ENCODE results near the gene CCL1. TPM values are rescaled to one million over a fixed set of nuclear protein-coding genes. Genes with fewer than 3 reads are reported as not detected.

CCL1 gene
- total and polyA plus RNA-seq, 2 donors from 2014 or later: not detected

- intact Hi-C loops (cut with DNase I): no loop called here
- no peak overlapping the region for H3K4me3 ChIP-seq (ENCODE audit: low read length in 3 of 3)
- H3K9ac ChIP-seq (ENCODE audit: low read length in 3 of 3): no peak overlapping the region
- H3K27me3 ChIP-seq (ENCODE audit: control insufficient read depth, insufficient read depth, low read length): no peaks in the 10 kb centered on the region
- no peak for FAIRE-seq
- H3K9me3 ChIP-seq (ENCODE audit: control insufficient read depth in 2 of 3, insufficient read depth in 1 of 3, low read length in 3 of 3): no peaks in the 10 kb centered on the region
- TF ChIP-seq, protein P1, sequence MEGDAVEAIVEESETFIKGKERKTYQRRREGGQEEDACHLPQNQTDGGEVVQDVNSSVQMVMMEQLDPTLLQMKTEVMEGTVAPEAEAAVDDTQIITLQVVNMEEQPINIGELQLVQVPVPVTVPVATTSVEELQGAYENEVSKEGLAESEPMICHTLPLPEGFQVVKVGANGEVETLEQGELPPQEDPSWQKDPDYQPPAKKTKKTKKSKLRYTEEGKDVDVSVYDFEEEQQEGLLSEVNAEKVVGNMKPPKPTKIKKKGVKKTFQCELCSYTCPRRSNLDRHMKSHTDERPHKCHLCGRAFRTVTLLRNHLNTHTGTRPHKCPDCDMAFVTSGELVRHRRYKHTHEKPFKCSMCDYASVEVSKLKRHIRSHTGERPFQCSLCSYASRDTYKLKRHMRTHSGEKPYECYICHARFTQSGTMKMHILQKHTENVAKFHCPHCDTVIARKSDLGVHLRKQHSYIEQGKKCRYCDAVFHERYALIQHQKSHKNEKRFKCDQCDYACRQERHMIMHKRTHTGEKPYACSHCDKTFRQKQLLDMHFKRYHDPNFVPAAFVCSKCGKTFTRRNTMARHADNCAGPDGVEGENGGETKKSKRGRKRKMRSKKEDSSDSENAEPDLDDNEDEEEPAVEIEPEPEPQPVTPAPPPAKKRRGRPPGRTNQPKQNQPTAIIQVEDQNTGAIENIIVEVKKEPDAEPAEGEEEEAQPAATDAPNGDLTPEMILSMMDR (IDR thresholded peaks at IDR 0.05; ENCODE audit: borderline replicate concordance, extremely low read depth, insufficient read depth): no peak
- no peak overlapping the region for H3K27ac ChIP-seq (ENCODE audit: low read depth in 2 of 2, low read length in 2 of 2)
- no peaks in the 10 kb centered on the region for H3K36me3 ChIP-seq (ENCODE audit: control insufficient read depth in 2 of 3, insufficient read depth in 3 of 3, low read length in 3 of 3)
- peaks cover 0 to 2% (median 0%) of the 10 kb centered on the region in 3 donors for H3K4me1 ChIP-seq (ENCODE audit: control insufficient read depth in 2 of 3, insufficient read depth in 2 of 3, low read depth in 1 of 3, low read length in 3 of 3)
- no peak for DNase-seq
Observed at GRCh38 chr17:34384271-34384670, 21.2 kb upstream of the CCL1 start.

GRCh38 chr17:34383216-34383615, 20.2 kb upstream of the CCL1 start:
- FAIRE-seq: no peak
- TF ChIP-seq, protein P1 (IDR thresholded peaks at IDR 0.05; ENCODE audit: borderline replicate concordance, extremely low read depth, insufficient read depth): no peak
- no peak overlapping the region for H3K27ac ChIP-seq (ENCODE audit: low read depth in 2 of 2, low read length in 2 of 2)
- H3K9ac ChIP-seq (ENCODE audit: low read length in 3 of 3): no peak overlapping the region
- intact Hi-C loops (cut with DNase I): no loop called here
- H3K4me1 ChIP-seq (ENCODE audit: control insufficient read depth in 2 of 3, insufficient read depth in 2 of 3, low read depth in 1 of 3, low read length in 3 of 3): peaks cover 0 to 2% (median 0%) of the 10 kb centered on the region in 3 donors
- no peaks in the 10 kb centered on the region for H3K27me3 ChIP-seq (ENCODE audit: control insufficient read depth, insufficient read depth, low read length)
- no peak overlapping the region for H3K4me3 ChIP-seq (ENCODE audit: low read length in 3 of 3)
- H3K9me3 ChIP-seq (ENCODE audit: control insufficient read depth in 2 of 3, insufficient read depth in 1 of 3, low read length in 3 of 3): no peaks in the 10 kb centered on the region
- no peak for DNase-seq
- no peaks in the 10 kb centered on the region for H3K36me3 ChIP-seq (ENCODE audit: control insufficient read depth in 2 of 3, insufficient read depth in 3 of 3, low read length in 3 of 3)

DNA sequence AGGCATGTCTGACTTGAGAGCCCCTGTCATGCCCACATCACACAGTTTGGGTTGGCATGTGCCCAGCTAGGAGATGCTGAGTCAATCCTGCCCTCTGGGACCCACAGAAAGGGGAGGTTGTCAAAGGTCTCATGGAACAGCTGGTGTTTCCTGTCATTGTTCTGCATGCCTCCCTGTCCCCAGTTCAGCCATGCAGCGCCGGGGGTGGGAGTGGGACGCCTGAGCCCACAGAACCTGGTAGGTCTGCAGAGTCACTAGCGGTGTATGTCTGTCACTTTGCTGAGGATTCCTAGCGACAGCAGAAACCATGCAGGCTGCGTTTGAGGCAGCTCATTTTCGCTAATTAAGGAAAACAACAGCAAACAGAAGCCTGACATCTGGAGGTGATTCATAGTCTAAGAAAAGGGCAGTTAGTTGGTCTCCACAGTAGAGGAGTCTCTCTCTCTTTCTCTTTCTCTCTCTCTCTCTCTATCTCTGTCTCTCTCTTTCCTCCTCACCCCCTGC, 19.6 kb upstream of the CCL1 start:
- DNase-seq: peak in 2 of 5 donors; percentile 3 to 26
- no peak overlapping the region for H3K4me3 ChIP-seq (ENCODE audit: low read length in 3 of 3)
- TF ChIP-seq, protein P1 (IDR thresholded peaks at IDR 0.05; ENCODE audit: borderline replicate concordance, extremely low read depth, insufficient read depth): no peak
- peaks cover 0 to 2% (median 0%) of the 10 kb centered on the region in 3 donors for H3K4me1 ChIP-seq (ENCODE audit: control insufficient read depth in 2 of 3, insufficient read depth in 2 of 3, low read depth in 1 of 3, low read length in 3 of 3)
- FAIRE-seq: no peak
- no peak overlapping the region for H3K9ac ChIP-seq (ENCODE audit: low read length in 3 of 3)
- intact Hi-C loops (cut with DNase I): no loop called here
- no peaks in the 10 kb centered on the region for H3K27me3 ChIP-seq (ENCODE audit: control insufficient read depth, insufficient read depth, low read length)
- H3K36me3 ChIP-seq (ENCODE audit: control insufficient read depth in 2 of 3, insufficient read depth in 3 of 3, low read length in 3 of 3): no peaks in the 10 kb centered on the region
- no peaks in the 10 kb centered on the region for H3K9me3 ChIP-seq (ENCODE audit: control insufficient read depth in 2 of 3, insufficient read depth in 1 of 3, low read length in 3 of 3)
- H3K27ac ChIP-seq (ENCODE audit: low read depth in 2 of 2, low read length in 2 of 2): no peak overlapping the region

- no peak for FAIRE-seq
- peaks cover 0 to 2% (median 0%) of the 10 kb centered on the region in 3 donors for H3K4me1 ChIP-seq (ENCODE audit: control insufficient read depth in 2 of 3, insufficient read depth in 2 of 3, low read depth in 1 of 3, low read length in 3 of 3)
- H3K9me3 ChIP-seq (ENCODE audit: control insufficient read depth in 2 of 3, insufficient read depth in 1 of 3, low read length in 3 of 3): no peaks in the 10 kb centered on the region
- intact Hi-C loops (cut with DNase I): no loop called here
- no peaks in the 10 kb centered on the region for H3K27me3 ChIP-seq (ENCODE audit: control insufficient read depth, insufficient read depth, low read length)
- no peak overlapping the region for H3K9ac ChIP-seq (ENCODE audit: low read length in 3 of 3)
- no peak for DNase-seq
- TF ChIP-seq, protein P1 (IDR thresholded peaks at IDR 0.05; ENCODE audit: borderline replicate concordance, extremely low read depth, insufficient read depth): no peak
- H3K36me3 ChIP-seq (ENCODE audit: control insufficient read depth in 2 of 3, insufficient read depth in 3 of 3, low read length in 3 of 3): no peaks in the 10 kb centered on the region
- no peak overlapping the region for H3K4me3 ChIP-seq (ENCODE audit: low read length in 3 of 3)
- H3K27ac ChIP-seq (ENCODE audit: low read depth in 2 of 2, low read length in 2 of 2): no peak overlapping the region
Observed at GRCh38 chr17:34379868-34380267, 16.8 kb upstream of the CCL1 start.
